GM12801 (cell line): ENCODE results near the gene CPNE7.

Source experiments
- CTCF ChIP-seq: IDR thresholded peaks from one replicate; pipeline ENCODE4 v1.5.1; 2011; ENCODE audit warnings: control low read depth; ENCODE audit not compliant: insufficient read length; ENCODE audit errors: extremely low read depth

CPNE7 gene

GRCh38 chr16:89613954-89614459 is 38.4 kb downstream of the CPNE7 start:
- no peak for TF ChIP-seq CTCF

- TF ChIP-seq CTCF, result no peak
Observed at GRCh38 chr16:89615176-89615575, 39.6 kb downstream of the CPNE7 start.

GRCh38 chr16:89615596-89616090 is 40.1 kb downstream of the CPNE7 start:
- no peak for TF ChIP-seq CTCF

GRCh38 chr16:89616623-89617022 is 41.1 kb downstream of the CPNE7 start:
- TF ChIP-seq CTCF, result no peak

- no peak for TF ChIP-seq CTCF
Observed at GRCh38 chr16:89617036-89617435, 41.5 kb downstream of the CPNE7 start.

- no peak for TF ChIP-seq CTCF
Observed at GRCh38 chr16:89618109-89618998, 42.8 kb downstream of the CPNE7 start.

- no peak for TF ChIP-seq CTCF
Observed at GRCh38 chr16:89619840-89620239, 44.3 kb downstream of the CPNE7 start.
